Stimulated activated CD8-positive, alpha-beta memory T cell treated with anti-CD3 and anti-CD28 coated beads, Interleukin-15, amount 100 ng/mL, for 4 hours (primary cell): ENCODE data around the gene DYRK4.
"Not testable (repeated sequence)": the region's sequence is repeated elsewhere in the genome, so short reads cannot be mapped to it uniquely, and the experiment has no call there.

Experiments
- DNase-seq, 2 donors: peaks; one replicate each; pipeline ENCODE4 v3.0.0-alpha.2; 2020; ENCODE audit warnings: low read depth in 2 of 2

Gene DYRK4, protein sequence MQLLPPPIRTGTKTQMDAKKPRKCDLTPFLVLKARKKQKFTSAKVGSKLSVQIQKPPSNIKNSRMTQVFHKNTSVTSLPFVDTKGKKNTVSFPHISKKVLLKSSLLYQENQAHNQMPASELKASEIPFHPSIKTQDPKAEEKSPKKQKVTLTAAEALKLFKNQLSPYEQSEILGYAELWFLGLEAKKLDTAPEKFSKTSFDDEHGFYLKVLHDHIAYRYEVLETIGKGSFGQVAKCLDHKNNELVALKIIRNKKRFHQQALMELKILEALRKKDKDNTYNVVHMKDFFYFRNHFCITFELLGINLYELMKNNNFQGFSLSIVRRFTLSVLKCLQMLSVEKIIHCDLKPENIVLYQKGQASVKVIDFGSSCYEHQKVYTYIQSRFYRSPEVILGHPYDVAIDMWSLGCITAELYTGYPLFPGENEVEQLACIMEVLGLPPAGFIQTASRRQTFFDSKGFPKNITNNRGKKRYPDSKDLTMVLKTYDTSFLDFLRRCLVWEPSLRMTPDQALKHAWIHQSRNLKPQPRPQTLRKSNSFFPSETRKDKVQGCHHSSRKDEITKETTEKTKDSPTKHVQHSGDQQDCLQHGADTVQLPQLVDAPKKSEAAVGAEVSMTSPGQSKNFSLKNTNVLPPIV

GRCh38 chr12:4562034-4562657 lies at the start of gene DYRK4:
DYRK4 (plus strand) TSS chr12:4562208; CDS start chr12:4562246, 38 bp downstream.
- no peak for DNase-seq

GRCh38 chr12:4518106-4518728 lies 43.8 kb upstream of the DYRK4 start:
- no peak for DNase-seq

DNA sequence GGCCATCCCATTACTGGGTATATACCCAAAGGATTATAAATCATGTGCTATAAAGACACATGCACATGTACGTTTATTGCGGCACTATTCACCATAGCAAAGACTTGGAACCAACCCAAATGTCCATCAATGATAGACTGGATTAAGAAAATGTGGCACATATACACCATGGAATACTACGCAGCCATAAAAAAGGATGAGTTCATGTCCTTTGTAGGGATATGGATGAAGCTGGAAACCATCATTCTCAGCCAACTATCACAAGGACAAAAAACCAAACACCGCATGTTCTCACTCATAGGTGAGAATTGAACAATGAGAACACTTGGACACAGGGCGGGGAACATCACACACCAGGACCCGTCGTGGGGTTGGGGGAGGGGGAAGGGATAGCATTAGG lies 38.6 kb upstream of the DYRK4 start:
- not testable (repeated sequence) for DNase-seq

GRCh38 chr12:4526923-4527546 lies 35.0 kb upstream of the DYRK4 start:
- DNase-seq = no peak

DNA sequence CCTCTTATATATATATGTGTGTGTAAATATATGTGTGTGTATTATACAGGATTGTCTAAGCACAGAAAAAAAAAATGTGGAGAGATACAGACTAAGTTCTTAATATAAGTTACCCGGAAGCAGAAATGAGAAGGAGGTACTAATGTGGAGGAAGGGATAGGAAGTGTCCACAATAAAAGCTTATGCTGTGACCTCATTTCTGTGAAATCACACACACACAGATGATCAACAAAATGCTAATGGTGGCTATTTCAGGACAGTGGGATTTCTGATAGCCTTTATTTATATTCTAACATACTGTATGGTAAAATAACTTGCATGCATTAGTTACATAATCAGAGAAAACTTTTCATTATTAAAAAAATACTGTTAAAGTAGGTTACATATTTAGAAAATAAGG lies 31.8 kb upstream of the DYRK4 start:
- no peak for DNase-seq

DNA sequence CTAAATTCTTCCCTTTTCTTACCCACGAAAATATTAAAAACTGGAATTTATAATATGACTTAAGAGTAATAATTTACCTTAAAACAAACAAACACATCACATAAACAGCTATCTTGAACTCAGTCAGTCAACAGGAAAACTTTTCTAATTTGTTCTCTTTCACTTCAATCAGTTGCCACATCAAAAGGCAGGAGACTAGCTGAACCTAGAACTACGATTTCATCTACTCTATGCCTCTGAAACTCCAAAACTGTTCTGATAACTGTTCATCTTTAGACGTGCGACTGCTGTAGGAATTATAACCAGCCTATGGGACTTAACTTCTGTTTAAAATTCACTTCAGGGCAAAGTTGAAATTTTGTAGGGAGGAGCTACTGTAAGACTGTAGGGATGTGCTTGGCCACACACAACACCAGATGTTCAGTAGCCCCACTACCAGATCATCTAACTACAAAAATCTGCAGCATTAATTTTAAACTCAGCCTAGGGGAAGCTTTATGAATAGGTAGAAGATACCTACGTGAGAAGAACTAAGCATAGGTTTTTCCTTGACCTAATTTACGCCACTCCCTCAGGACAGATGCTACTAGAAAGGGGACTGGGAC lies 30.9 kb upstream of the DYRK4 start:
- no peak for DNase-seq

DNA sequence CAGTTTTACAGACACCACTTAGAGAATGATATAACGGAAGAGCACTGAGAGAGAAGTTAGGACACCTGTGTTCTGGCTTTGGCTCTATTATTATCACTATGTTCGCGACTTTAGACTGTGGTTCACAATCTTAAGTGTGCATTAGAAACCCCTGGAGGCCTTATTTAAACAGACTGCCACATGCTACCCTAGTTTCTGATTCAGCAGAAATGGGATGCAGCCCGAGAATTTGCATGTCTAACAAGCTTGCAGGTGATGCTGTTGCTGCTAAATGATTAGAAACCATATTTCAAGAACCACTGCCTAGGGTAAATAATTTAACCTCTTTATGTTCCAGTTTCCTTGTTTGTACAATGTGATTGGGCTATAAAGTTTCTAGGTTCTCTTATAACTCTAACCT lies 26.9 kb upstream of the DYRK4 start:
- no peak for DNase-seq

- DNase-seq = no peak
Measured at GRCh38 chr12:4535871-4536270, 26.1 kb upstream of the DYRK4 start.

GRCh38 chr12:4538207-4539160 lies 23.5 kb upstream of the DYRK4 start, which contains the start of gene RAD51AP1:
RAD51AP1 (plus strand) TSS chr12:4538890; CDS start chr12:4538940, 50 bp downstream.
- DNase-seq = peak; percentile 89 to 92

DNA sequence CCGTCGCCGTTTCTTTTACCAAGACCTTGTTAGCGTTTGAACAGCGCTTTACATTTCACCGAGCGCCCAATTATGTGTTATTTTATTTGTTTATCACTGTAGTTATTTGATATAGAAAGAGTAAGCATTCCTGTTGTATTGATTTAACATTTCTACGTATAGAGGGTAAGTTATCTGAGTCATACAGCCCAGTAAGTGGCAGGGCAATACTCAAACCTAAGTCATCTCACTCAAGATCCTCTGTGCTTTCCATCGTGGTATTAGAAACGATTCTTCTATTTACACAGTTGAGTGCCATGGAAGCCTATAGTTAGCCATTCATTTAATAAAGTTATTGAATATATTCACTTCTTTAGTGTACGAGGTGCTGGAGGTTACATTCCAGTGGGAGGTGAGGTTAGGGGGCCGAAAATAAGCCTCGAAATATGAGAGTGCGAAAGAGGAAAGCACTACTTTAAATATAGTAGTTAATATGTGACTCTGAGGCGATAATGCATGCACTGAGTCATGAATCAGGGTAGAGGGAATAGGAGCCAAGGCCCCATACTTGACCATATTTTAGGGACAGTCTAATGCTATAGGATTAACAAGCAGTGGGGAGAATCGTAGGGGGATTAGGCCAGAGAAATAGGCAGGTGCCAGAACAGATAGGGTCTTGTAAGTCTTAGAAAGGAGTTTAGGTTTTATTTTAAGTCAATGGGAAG lies 22.7 kb upstream of the DYRK4 start:
- no peak for DNase-seq

DNA sequence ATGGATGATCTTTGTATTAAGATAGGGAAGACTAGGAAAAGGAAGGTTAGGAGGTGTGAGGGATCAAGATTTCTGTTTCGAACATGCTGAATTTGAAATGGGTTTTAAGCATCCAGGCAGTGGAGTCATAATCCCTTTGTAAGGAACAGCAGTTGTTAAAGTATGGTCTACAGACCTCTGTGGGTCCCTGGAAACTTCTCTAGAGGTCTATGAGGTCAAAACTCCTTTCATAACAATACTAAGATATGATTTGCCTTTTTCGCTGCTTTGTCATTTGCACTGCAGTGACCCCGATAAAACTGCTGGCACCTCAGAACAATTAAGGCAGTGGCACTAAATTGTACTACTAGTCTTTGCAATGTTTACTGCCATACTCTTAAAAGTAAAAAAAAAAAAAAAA lies 21.8 kb upstream of the DYRK4 start:
- DNase-seq = no peak

- no peak for DNase-seq
Measured at GRCh38 chr12:4540638-4541037, 21.4 kb upstream of the DYRK4 start.

- no peak for DNase-seq
Measured at GRCh38 chr12:4545195-4545594, 16.8 kb upstream of the DYRK4 start.

GRCh38 chr12:4552191-4552590 lies 9.8 kb upstream of the DYRK4 start:
- no peak for DNase-seq

DNA sequence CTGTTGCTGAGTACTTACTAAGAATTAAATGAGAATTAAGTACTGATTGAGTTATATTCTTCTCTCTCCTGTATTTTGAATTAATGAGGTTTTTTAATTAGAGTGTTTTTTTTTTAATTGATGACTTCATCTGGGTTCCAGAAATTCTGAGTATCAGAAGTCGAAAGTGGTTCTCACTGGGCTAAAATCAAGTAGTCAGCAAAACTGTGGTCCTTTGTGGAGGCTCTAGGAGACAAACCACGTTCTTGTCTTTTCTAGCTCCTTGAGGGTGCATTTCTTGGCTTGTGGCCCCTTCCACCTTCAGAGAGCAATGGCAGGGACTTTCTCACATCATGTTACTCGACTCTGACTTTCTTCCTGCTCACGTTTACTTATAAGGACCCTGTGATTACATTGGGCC lies 8.1 kb upstream of the DYRK4 start:
- no peak for DNase-seq

DNA sequence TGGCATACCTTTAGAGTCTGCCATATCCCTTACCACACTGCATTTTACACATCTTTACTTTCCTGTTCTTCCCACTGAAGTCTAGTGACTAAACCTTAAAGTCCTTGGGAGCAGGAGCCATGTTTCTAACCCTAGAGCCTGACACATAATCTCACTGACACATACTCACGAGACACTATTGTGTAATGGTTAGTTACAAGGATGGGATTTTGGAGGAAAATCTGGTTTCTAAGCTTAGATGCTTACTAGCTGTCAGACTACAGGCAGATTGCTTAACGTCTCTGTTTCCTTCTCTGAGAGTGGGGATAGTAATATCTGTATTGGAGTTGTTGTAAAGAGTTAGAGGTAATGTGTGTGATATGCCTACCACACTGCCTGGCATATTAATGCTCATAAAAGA lies 6.2 kb upstream of the DYRK4 start:
- DNase-seq = no peak

DNA sequence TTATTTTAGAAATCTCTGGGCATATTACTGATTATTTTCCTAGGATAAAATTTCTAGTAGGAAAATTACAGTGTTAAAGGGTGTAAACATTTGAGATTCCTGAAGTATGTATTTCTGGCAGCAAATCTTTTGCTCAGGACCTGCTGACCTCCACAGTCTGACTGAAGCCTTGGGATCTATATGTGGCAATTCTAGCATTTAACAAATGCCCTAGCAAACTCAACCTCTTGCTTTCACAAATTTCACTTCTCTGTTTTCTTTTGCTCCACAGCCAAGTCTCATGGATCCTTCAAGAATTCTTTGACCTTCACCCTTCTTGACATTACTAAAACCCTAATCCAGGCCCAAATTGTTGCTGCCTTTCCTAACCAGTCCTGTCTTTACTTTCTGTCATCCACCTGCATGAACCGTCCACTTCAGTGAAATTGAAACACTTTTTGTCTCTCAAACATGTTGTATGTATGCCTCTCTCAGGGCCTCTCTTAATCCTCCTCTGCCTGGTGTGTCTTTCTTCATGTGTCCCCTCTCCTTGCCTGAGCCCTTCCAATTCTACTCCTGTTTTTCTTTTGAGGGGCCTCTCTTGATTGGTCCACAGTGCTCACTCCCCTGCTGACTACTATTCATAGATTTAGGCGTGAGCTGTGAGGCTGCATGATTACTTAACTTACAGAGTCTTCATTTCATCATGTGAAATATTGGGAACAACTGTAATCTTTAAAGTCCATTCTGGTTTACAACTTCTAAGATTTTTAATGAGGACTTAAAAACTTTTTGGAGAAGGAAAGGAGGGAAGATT lies 5.1 kb upstream of the DYRK4 start:
- no peak for DNase-seq

- DNase-seq = no peak
Measured at GRCh38 chr12:4557586-4557985, 4.4 kb upstream of the DYRK4 start.

GRCh38 chr12:4558171-4558570 lies 3.8 kb upstream of the DYRK4 start:
- DNase-seq = no peak
